Esophagus squamous epithelium (tissue), 5 donors: ENCODE data around the gene ULK4. TPM values are rescaled to one million over a fixed set of nuclear protein-coding genes. Genes with fewer than 3 reads are reported as not detected.

ENCODE experiments used
- DNase-seq: peaks from one replicate; lab custom pipeline; 2025; lab: John Stamatoyannopoulos, UW
- H3K27ac ChIP-seq, 4 donors: fragments of 200-600 bp; sonication (generic); one replicate each; pipeline ENCODE4 v1.5.1; 2016 to 2019; ENCODE audit warnings: mild to moderate bottlenecking in 1 of 4
- H3K27me3 ChIP-seq, 4 donors: fragments of 200-600 bp; sonication (generic); 1 replicate in 3 of 4; 2 replicates in 1 of 4; pipeline versions ENCODE4 v1.5.1 to v1.6.0; 2017 to 2021; ENCODE audit warnings: antibody characterized with exemption in 1 of 4
- H3K36me3 ChIP-seq, 3 donors: fragments of 200-600 bp; sonication (generic); one replicate each; pipeline ENCODE4 v1.5.1; 2016 to 2019
- H3K4me1 ChIP-seq, 3 donors: fragments of 200-600 bp; sonication (generic); one replicate each; pipeline ENCODE4 v1.5.1; 2017 to 2019
- H3K4me3 ChIP-seq, 4 donors: fragments of 200-600 bp; sonication (generic); 1 replicate in 3 of 4; 2 replicates in 1 of 4; pipeline ENCODE4 v1.5.1; 2016 to 2019; ENCODE audit warnings: mild to moderate bottlenecking in 2 of 4, moderate library complexity in 1 of 4
- H3K9me3 ChIP-seq, 3 donors: fragments of 200-600 bp; sonication (generic); one replicate each; pipeline ENCODE4 v1.5.1; 2016 to 2019
- CTCF ChIP-seq, 6 experiments: fragments of 450-650 bp in 4 of 6; fragments of 200-600 bp in 2 of 6; sonication (generic) in 2 of 6; IDR thresholded peaks; one replicate each; pipeline ENCODE4 v1.5.1; 2016 to 2019; ENCODE audit warnings: antibody characterized with exemption in 6 of 6, mild to moderate bottlenecking in 4 of 6, moderate library complexity in 4 of 6
- POLR2A ChIP-seq, 4 donors: fragments of 450-650 bp; IDR thresholded peaks; one replicate each; pipeline ENCODE4 v1.6.1; 2017; ENCODE audit warnings: antibody characterized with exemption in 4 of 4, mild to moderate bottlenecking in 4 of 4, moderate library complexity in 3 of 4
- WGBS, 2 donors: methylation state at CpG; one replicate each; pipeline ENCODE4 v1.1.5; 2018; 5-methylcytosine and 5-hydroxymethylcytosine counted together
- intact Hi-C: fragments of 100-400 bp; cut with DNase I; formaldehyde crosslinking; loops from one replicate; pipeline ENCODE4 v1.15.0; 2022
- total RNA-seq, 4 donors: library from RNA; depleted of rRNA; stranded (reverse); fragments of >200 nt; gene quantifications; one replicate each; pipeline ENCODE4 v1.1.0, GENCODE V29; 2016
- donor health status: DM: yes; HTN: yes; CAD: no.

The ULK4 gene
- total RNA-seq, 4 donors from 2014 or later, result 2.2 to 11.4 (median 7.9) TPM

- no peak for TF ChIP-seq POLR2A (IDR thresholded peaks at IDR 0.05)
- no peak for TF ChIP-seq CTCF (IDR thresholded peaks at IDR 0.05)
- intact Hi-C loops, result no loop called here
- H3K4me3 ChIP-seq, result no peak overlapping the region
- no peaks in the 10 kb centered on the region for H3K9me3 ChIP-seq
- no peaks in the 10 kb centered on the region for H3K4me1 ChIP-seq
- no peaks in the 10 kb centered on the region for H3K27me3 ChIP-seq
- no peak for DNase-seq
- H3K36me3 ChIP-seq, result no peaks in the 10 kb centered on the region
- WGBS, 2 donors, result 70 to 73% methylated on average over 1 of the region's 1 CpG
- H3K27ac ChIP-seq, result no peak overlapping the region
Observed at GRCh38 chr3:41660510-41660909, 301.4 kb downstream of the ULK4 start.

DNA sequence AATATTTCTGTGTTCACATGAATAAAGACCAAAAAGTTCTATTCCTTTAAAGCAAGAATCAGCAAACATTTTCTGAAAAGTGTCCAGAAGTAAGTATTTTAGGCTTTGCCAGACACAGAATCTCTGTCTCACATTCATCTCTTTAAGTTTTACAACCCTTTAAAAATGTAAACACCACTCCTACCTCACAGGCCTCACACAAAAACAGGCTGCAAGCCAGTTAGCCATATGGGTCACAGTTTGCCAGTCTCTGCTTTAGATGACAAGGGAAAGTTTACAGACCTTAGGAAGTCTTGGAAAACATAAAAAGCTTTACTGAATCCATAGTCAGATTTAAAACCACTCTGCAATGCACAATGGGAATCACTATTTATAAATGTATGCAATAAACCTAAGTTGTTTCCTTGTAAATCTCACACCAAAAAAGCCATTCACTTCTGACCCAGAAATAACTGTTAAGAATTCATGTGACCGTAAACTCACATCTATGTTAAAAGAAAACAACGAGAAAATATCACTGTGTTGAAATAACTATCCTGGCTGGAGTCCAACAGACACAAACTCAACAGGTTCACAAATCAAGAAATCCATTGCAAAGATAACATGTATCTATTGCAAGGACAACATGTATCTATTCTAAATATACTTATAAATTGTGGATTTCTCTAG, 308.2 kb downstream of the ULK4 start:
- 67% methylated on average over 2 of the region's 2 CpGs for WGBS, 2 donors
- no peak for TF ChIP-seq POLR2A (IDR thresholded peaks at IDR 0.05)
- no peak for TF ChIP-seq CTCF (IDR thresholded peaks at IDR 0.05)
- intact Hi-C loops, result no loop called here

DNA sequence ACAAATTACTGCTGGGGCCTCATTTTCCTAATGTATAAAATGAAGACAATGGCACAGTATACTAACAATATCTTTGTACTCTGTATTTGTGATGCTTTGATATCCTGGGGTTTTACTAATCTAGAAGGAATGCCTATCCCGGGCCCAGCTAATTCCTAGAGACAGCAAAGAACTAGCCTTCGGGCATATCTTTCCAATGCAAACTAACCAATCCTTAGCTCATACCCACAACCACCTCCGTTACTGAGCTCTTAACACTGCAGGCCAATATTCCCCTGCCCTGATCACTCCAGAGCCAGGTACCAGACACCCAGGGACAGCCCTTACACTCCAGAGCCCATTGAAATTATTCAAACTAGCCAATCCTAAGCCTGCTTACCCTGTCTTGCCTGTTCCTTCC, 309.0 kb downstream of the ULK4 start:
- WGBS, 2 donors, result 82 to 90% methylated on average over 3 of the region's 3 CpGs
- DNase-seq, result no peak

More for the DNA sequence above, 308.2 kb downstream of the ULK4 start:
- Histone ChIP-seq H3K4me1 (no peaks in the 10 kb centered on the region), H3K27me3 (no peaks in the 10 kb centered on the region), H3K9me3 (no peaks in the 10 kb centered on the region), H3K4me3 (no peak overlapping the region), H3K36me3 (no peaks in the 10 kb centered on the region), H3K27ac (no peak overlapping the region)
- no peak for DNase-seq

GRCh38 chr3:41652506-41652905, 309.4 kb downstream of the ULK4 start:
- no peak overlapping the region for H3K4me3 ChIP-seq
- H3K9me3 ChIP-seq, result no peaks in the 10 kb centered on the region
- WGBS, 2 donors, result 61 to 81% methylated on average over 4 of the region's 4 CpGs
- no peaks in the 10 kb centered on the region for H3K36me3 ChIP-seq
- H3K27me3 ChIP-seq, result no peaks in the 10 kb centered on the region
- intact Hi-C loops, result no loop called here
- TF ChIP-seq POLR2A (IDR thresholded peaks at IDR 0.05) (no peak), CTCF (IDR thresholded peaks at IDR 0.05) (no peak)
- no peak for DNase-seq
- H3K4me1 ChIP-seq, result no peaks in the 10 kb centered on the region
- no peak overlapping the region for H3K27ac ChIP-seq

More for the DNA sequence above, 309.0 kb downstream of the ULK4 start:
- no peaks in the 10 kb centered on the region for H3K9me3 ChIP-seq
- H3K27me3 ChIP-seq, result no peaks in the 10 kb centered on the region
- H3K4me1 ChIP-seq, result no peaks in the 10 kb centered on the region
- H3K36me3 ChIP-seq, result no peaks in the 10 kb centered on the region
- no peak for TF ChIP-seq CTCF (IDR thresholded peaks at IDR 0.05)
- TF ChIP-seq POLR2A (IDR thresholded peaks at IDR 0.05), result no peak
- no peak overlapping the region for H3K27ac ChIP-seq
- H3K4me3 ChIP-seq, result no peak overlapping the region
- intact Hi-C loops, result no loop called here

DNA sequence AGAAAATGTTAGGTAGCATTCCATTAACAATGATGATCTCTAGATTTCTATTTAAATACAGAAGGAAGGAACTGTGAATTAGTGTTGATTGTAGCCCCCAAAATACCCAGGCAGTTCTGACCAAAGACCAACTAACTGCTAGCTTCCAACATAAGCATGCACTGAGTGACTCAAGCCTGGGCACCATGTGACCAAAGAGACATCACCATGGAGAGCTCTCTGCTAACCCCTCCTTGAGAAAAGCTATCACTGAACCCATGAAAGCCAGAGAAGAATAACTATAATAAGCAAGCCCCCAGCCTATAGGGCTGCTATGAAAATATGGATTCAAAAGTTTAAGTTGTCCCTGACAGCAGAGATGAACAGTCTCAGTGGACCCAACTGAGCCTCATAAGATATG, 310.2 kb downstream of the ULK4 start:
- Histone ChIP-seq H3K4me3 (no peak overlapping the region), H3K4me1 (no peaks in the 10 kb centered on the region), H3K36me3 (no peaks in the 10 kb centered on the region), H3K27ac (no peak overlapping the region), H3K27me3 (no peaks in the 10 kb centered on the region), H3K9me3 (no peaks in the 10 kb centered on the region)
- no peak for TF ChIP-seq CTCF (IDR thresholded peaks at IDR 0.05)
- TF ChIP-seq POLR2A (IDR thresholded peaks at IDR 0.05), result no peak
- no peak for DNase-seq
- intact Hi-C loops, result no loop called here
